HS-5 (cell line): ENCODE measurements around the gene PCP2.

Experiments used
- DNase-seq: peaks from one replicate; pipeline ENCODE4 v3.0.0-alpha.2; 2012; ENCODE audit warnings: low read depth

The PCP2 gene

DNA sequence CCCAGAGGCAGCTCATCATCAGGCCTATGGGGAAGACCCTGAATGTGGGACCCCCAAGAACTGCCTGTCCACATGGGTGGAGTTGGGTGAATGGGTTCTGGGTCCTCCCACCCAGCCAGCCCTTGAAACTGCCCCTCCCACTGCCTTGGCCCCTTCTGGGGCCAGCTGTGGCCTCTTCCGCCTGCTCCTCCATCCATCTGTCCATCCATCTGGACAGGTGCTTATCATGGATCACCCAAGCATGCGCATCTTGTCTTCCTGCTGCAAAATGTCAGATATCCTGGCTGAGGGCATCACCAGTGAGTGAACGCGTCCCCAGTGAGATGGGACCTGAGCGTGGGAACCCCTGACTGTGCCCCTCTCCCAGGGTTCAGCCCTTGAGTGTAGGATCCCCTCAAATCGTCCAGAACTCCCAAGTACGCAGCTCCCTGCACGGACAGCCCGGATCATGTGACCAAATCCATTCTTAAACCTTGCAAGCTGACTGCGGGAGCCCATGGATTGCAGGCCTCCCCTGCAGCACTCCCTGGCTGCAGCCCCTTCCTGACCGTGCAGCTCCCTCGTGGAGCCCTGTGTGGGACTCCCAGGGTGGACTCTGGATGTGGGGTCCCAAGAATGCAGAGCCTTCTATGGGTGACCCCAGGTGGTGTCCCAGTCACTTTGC is 5.4 kb upstream of the PCP2 start:
- no peak for DNase-seq

DNA sequence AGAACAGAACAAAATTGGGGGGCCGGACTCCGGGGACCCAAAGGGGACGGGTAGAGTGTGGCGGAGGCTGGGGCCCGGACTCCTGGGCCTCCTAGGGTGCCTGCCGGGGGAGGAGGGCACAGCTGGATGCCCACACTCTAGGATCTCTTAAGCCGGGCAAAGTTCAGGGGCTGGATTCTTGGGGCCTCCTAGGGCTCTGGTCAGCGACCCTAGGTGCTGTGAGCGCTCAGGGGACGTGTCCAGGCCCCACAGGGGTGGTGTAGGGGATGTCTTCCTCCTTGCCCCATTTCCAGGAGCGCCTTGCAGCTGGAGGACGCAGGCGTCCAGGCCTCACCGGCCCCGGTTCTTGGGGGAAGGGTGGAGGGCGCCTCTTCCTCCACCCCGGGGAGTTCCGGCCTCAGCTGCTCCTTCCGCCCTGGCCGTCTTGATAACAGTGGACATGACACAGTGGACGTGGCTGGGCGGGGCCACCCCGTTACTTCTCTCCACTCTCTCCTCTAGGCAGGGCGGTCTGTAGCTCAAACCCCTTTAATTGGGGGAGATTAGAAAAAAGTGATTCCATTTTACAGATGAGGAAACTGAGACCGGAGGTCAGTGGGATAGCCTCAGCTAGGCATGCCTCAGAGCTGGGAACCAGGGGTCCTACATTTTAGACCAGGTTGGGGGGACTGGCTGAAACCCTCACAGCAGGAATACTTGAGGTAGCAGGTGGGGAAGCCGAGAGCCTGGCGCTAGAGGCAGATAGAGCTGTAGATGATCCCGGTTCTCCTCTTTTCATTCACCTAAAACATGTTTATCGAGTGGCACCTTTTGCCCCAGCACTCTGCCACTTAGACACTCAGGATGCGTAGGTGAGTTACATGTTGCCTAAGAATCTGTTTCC is 4.1 kb upstream of the PCP2 start:
- no peak for DNase-seq

DNA sequence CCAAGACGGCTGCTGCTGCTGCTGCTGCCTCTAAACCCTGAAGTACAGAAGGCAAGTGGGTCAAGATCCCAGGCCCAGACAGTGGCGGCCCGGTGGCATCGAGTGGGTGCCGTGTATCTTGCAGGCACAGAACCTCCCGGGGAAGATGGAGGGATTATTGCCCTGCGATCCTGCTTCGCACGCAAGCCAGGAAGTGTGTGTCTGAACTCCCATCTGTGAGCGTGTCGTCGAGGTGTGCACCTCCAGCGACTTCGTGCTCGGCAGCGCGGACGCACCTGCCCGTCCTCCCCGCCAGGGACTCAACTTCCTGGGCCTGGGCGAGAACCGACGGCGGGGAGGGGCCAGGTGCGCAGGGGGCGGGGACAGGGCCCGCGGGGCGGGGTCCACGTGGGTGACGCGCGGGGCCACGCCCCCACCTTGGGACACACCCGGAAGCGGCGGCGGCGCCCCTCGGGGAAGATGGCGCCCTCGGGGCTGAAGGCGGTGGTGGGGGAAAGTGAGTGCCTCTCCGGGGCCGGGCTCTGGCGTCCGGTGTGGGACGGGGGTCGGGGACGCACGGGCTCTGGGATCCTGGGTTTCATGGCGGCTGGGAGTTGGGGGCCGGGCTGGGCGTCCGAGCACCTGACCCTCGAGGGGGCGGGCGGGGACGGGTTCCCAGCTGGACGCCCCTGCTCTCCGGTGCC is 3.3 kb upstream of the PCP2 start, which contains the start of gene STXBP2:
Gene STXBP2 (plus strand): TSS at position 420 of the 683 bp plus-strand sequence. CDS start 40 bp downstream, at position 460.
- no peak for DNase-seq

GRCh38 chr19:7636317-7636690 is 2.8 kb upstream of the PCP2 start:
- no peak for DNase-seq

- DNase-seq: no peak
Observed at GRCh38 chr19:7635670-7636069, 2.2 kb upstream of the PCP2 start.

GRCh38 chr19:7632340-7633203 is 947 bp downstream of the PCP2 start:
- no peak for DNase-seq

DNA sequence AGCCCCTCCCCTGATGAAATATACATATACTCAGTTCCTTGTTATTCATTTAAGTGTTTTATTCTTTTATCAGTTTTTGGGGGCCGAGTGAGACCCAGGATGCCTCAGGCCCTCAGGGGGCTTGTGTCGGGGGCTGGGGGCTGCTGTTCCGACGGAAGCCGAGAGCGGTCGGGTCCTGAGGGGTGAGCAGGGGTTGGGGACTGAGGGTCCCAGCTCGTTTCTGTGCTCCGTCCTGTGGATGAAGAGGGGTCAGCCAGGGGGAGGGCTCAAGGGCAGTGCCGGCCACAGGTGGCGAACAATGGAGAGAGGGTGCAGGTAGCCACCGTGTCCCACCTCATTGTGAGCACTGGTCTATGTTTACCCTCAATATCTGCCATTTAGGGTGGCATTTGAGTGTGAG is 1.9 kb downstream of the PCP2 start:
- DNase-seq: no peak

DNA sequence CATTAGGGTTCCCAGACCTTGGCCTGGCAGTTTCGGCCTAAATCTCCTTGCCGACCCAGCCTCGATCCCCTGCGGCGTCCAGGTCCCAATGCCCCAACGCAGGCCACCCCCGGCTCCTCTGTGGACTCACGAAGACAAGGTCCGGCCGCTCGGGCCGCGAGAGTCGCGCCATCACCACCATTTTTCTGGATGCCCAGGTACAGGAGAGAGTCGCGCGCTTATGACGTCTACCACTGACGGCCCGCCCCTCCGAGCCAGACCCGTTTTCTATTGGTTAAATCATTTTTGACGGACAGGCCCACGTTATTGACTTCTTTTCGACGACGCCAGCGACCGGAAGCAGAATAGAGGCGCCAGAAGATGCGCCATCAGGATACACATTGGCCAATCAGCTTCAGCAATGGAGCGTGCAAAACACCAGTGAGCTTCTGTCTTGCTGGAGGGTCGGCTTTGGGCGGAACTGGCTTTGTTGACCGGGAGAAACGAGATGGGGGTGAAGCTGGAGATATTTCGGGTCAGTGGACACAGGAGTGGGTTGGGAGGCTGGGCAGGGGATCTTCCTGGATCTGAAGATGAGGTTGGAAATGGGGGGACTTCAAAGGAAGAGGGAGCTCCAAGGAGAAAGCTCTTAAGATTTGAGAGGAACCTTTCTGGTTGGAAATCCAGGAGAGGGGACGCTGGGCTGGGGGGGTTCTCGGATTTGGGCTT is 4.0 kb downstream of the PCP2 start, which contains the start of the genes PET100 and XAB2:
Gene PET100 (plus strand): TSS at position 447 of the 708 bp plus-strand sequence. CDS start 41 bp downstream, at position 488.
Gene XAB2 (minus strand): TSS at position 199 of the 708 bp plus-strand sequence. CDS start 18 bp downstream, at position 181.
- DNase-seq: peak; percentile 97

- DNase-seq: no peak
Observed at GRCh38 chr19:7628589-7629311, 4.8 kb downstream of the PCP2 start.

DNA sequence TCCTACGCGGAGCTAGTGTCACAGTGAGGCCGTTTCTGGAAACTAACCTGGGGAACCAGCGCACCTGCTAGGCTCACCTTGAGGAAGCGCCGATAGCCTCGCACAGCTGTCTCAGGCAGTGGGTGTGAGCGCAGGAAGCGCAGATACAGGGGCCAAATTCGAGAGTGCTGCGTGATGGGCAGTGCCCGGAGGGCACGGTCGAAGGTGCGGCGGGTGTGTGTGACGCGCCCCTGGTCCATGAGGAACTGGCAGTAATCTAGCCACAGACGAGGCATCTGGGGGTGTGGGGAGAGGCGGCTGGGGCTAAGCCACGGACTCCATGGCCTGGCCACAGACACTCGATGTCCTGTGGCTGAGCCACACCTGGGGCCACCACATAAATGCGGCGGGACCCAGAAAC is 6.4 kb downstream of the PCP2 start:
- DNase-seq: no peak

DNA sequence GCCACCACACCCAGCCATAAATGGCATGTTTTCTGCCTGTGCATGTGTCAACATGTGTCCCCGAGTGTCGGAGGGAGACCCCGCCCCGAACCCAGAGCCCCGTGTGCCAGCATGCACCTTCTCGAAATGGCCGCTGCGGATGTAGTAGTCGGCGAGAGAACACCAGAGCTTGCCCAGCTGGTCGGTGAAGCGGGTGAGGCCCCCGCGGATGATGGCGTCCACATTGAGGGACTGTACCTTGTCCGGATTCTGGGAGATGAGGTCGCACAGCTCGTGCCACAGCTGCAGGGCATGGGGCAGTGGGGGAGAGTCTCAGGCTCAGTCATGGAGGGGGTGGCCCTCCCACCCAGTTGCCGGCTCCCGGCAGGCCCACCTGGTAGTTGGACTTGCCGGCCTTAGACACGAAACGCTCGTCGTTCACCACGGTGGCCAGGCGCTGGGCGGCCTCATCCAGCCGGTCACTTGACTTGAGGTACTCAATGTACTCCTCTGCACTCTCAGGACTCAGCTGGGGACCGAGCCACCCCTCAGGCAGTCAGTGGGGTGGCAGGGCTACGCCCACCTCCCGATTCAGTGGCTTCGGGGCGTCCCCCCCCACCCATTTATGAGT is 7.7 kb downstream of the PCP2 start:
- DNase-seq: no peak

- DNase-seq: no peak
Observed at GRCh38 chr19:7624810-7625209, 8.7 kb downstream of the PCP2 start.

DNA sequence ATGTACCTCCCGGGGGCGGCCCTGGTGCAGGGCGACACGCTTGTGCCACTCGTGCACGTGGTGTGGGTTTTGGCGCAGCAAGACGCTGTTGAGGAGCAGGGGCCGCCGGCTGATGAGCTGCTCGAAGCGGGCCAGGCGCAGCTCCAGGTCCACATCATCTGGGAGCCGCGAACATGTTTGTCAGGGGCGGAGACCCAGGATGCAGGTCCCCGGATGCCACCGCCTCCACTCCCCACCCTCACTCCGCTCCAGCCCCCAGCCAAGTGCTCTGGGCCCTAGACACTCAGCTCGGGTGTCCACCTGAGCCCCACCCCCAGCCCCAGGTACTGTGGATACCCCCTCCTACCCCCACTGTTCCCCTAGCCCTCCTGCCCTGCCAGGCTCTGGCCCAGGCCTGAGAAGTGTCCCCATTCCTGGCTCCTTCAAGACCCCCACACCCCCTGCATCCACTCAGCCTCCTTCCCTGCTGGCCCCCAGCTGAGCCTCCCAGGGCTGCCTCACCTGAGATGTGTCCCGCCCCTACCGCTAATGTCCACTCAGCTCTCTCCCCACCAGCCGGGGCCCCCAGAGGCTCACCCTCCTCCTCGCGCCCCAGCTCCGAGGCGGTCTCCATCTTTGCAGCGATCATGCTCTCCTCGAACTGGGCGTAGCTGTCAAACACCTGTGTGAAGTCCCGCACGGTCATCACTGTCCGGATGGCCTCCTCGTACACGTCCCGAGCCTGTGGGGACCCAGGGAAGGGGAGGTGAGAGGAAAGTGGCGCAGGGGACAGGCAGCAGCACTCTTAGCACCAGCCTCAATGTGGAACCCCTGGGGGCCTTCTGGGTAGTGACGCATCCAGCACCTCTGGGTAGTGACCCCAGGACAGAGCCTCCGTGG is 9.6 kb downstream of the PCP2 start:
- DNase-seq: no peak

- no peak for DNase-seq
Observed at GRCh38 chr19:7622933-7623685, 10.4 kb downstream of the PCP2 start.

DNA sequence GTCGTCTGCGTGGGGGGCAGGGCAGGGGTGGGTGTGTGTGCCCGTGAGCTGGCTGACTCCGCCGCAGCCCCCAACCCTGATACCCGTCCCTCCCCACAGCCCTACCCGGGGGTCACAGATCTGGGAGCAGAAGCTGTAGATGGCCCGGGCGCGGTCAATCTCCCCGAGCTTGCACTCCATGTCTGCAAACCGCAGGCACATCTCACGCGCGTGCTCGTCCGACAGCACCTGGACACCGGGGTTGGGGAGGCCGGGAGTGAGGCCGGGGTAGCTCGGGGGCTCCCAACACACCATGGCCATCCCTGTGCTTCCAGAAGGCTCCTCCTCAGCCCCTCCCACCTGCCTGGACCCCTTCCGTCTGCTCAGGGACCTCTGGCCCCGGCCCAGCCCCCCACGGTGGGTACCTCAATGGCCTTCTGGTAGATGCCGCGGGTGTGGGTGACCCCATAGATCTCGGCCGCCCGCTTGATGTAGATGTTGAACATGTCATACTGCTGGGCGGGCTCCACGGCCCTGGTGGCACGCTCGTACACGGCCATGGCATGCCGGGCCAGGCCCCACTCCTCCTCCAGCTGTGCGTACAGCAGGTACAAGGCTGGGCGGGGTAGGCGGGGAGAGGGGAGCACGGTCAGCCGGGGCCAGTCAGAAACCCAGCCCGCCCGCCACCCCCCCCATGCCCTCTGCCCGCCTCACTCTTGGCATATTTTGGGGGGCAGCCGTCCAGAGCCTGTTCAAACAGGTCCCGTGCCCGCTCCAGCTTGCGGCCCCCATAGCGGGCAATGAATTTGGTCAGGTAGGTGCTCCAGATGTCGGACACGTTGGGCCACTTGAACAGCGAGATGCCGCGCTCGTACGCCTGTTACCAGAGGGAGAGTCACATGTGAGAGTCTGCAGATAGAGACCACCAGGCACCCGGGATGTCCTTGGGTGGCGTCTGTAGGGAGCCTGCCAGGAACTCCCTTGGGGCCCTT is 12.8 kb downstream of the PCP2 start:
- no peak for DNase-seq

- no peak for DNase-seq
Observed at GRCh38 chr19:7619671-7620441, 13.7 kb downstream of the PCP2 start.
